NB4 (cell line): Measurements from ENCODE around the gene PLA2G4B.

Experiments
- CTCF ChIP-seq: IDR thresholded peaks from one replicate; pipeline ENCODE4 v1.5.1; 2012; ENCODE audit warnings: low read depth, low read length
- POLR2A ChIP-seq: IDR thresholded peaks from 2 replicates; pipeline ENCODE4 v1.6.1; 2011; ENCODE audit warnings: mild to moderate bottlenecking; ENCODE audit not compliant: insufficient read length; ENCODE audit errors: extremely low read depth

- no peak for TF ChIP-seq CTCF
- TF ChIP-seq POLR2A, result no peak
Observed at GRCh38 chr15:41823502-41823901, 15.1 kb upstream of the PLA2G4B start.
